Esophagus squamous epithelium (tissue), 5 donors: Measurements from ENCODE around the gene HIPK2. TPM values are rescaled to one million over a fixed set of nuclear protein-coding genes. Genes with fewer than 3 reads are reported as not detected.

Experiments used
- DNase-seq: peaks from one replicate; lab custom pipeline; 2025; lab: John Stamatoyannopoulos, UW
- H3K27ac ChIP-seq, 4 donors: fragments of 200-600 bp; sonication (generic); one replicate each; pipeline ENCODE4 v1.5.1; 2016 to 2019; ENCODE audit warnings: mild to moderate bottlenecking in 1 of 4
- H3K27me3 ChIP-seq, 4 donors: fragments of 200-600 bp; sonication (generic); 1 replicate in 3 of 4; 2 replicates in 1 of 4; pipeline versions ENCODE4 v1.5.1 to v1.6.0; 2017 to 2021; ENCODE audit warnings: antibody characterized with exemption in 1 of 4
- H3K36me3 ChIP-seq, 3 donors: fragments of 200-600 bp; sonication (generic); one replicate each; pipeline ENCODE4 v1.5.1; 2016 to 2019
- H3K4me1 ChIP-seq, 3 donors: fragments of 200-600 bp; sonication (generic); one replicate each; pipeline ENCODE4 v1.5.1; 2017 to 2019
- H3K4me3 ChIP-seq, 4 donors: fragments of 200-600 bp; sonication (generic); 1 replicate in 3 of 4; 2 replicates in 1 of 4; pipeline ENCODE4 v1.5.1; 2016 to 2019; ENCODE audit warnings: mild to moderate bottlenecking in 2 of 4, moderate library complexity in 1 of 4
- H3K9me3 ChIP-seq, 3 donors: fragments of 200-600 bp; sonication (generic); one replicate each; pipeline ENCODE4 v1.5.1; 2016 to 2019
- POLR2A ChIP-seq, 4 donors: fragments of 450-650 bp; IDR thresholded peaks; one replicate each; pipeline ENCODE4 v1.6.1; 2017; ENCODE audit warnings: antibody characterized with exemption in 4 of 4, mild to moderate bottlenecking in 4 of 4, moderate library complexity in 3 of 4
- WGBS, 2 donors: methylation state at CpG; one replicate each; pipeline ENCODE4 v1.1.5; 2018; 5-methylcytosine and 5-hydroxymethylcytosine counted together
- intact Hi-C: fragments of 100-400 bp; cut with DNase I; formaldehyde crosslinking; loops from one replicate; pipeline ENCODE4 v1.15.0; 2022
- total RNA-seq, 4 donors: library from RNA; depleted of rRNA; stranded (reverse); fragments of >200 nt; gene quantifications; one replicate each; pipeline ENCODE4 v1.1.0, GENCODE V29; 2016
- TF ChIP-seq, protein P1 (sequence below), 6 experiments: fragments of 450-650 bp in 4 of 6; fragments of 200-600 bp in 2 of 6; sonication (generic) in 2 of 6; IDR thresholded peaks; one replicate each; pipeline ENCODE4 v1.5.1; 2016 to 2019; ENCODE audit warnings: antibody characterized with exemption in 6 of 6, mild to moderate bottlenecking in 4 of 6, moderate library complexity in 4 of 6
- donor health status: DM: yes; HTN: yes; CAD: no.

Gene HIPK2
- total RNA-seq, 4 donors from 2014 or later = 17.8 to 37.9 (median 29.3) TPM

DNA sequence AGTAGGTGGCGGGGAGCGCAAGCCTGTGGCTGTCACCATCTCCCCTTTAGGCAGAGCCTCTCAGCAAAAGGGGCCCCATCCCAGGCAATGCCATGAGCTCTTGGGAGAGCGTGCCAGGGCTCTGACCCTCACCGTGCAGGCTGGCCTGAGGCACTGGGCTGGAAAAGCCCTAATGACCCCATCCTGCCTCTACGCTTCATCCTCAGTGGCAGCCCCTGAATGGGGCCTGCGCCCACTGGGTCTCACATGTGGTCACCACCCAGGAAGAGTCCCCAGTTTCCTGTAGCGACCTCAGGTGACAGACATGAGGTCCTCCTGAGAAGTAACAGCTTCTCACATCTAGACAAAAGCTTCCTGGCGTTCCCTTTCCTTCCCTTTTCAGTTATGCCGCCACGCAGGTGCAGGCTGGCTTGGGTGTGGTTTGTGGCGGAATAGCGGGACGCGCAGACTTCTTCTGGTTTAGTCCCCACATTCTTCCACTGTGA, 195.1 kb downstream of the HIPK2 start:
- intact Hi-C loops = no loop called here
- Histone ChIP-seq H3K36me3 (peaks cover 26 to 100% (median 34%) of the 10 kb centered on the region in 3 donors), H3K9me3 (no peaks in the 10 kb centered on the region), H3K4me1 (no peaks in the 10 kb centered on the region), H3K27me3 (no peaks in the 10 kb centered on the region), H3K27ac (no peak overlapping the region), H3K4me3 (no peak overlapping the region)
- DNase-seq = no peak
- WGBS, 2 donors = 78 to 87% methylated on average over 11 to 12 of the region's 14 CpGs
- TF ChIP-seq POLR2A (IDR thresholded peaks at IDR 0.05) = no peak
- TF ChIP-seq, protein P1, sequence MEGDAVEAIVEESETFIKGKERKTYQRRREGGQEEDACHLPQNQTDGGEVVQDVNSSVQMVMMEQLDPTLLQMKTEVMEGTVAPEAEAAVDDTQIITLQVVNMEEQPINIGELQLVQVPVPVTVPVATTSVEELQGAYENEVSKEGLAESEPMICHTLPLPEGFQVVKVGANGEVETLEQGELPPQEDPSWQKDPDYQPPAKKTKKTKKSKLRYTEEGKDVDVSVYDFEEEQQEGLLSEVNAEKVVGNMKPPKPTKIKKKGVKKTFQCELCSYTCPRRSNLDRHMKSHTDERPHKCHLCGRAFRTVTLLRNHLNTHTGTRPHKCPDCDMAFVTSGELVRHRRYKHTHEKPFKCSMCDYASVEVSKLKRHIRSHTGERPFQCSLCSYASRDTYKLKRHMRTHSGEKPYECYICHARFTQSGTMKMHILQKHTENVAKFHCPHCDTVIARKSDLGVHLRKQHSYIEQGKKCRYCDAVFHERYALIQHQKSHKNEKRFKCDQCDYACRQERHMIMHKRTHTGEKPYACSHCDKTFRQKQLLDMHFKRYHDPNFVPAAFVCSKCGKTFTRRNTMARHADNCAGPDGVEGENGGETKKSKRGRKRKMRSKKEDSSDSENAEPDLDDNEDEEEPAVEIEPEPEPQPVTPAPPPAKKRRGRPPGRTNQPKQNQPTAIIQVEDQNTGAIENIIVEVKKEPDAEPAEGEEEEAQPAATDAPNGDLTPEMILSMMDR (IDR thresholded peaks at IDR 0.05) = no peak

DNA sequence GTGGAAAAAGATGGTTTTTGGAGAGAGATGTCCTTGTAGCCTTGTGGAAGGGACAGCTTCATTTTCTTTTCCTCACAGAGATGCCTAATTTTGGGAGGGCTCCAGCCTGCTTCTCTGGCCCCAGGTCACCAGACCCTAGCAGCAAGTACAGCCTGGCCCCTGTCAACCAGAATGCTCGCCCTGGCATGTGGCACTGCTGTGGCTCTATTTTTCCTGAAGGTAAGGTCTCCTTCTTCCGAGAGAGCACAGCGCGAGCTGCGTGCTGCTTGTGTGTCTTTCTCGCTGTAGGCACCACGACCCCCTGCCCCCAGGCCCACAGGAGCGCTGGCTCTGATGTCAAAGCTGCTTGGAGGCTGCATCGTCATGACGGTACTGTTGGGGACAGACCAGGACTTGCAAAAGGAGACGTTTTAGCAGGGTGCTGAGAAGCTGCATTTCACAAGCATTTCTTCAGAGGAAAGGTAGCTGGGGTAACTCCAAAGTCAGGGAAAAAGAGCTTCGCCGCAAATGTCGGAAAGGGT, 195.6 kb downstream of the HIPK2 start:
- TF ChIP-seq POLR2A (IDR thresholded peaks at IDR 0.05) = no peak
- TF ChIP-seq, protein P1 (IDR thresholded peaks at IDR 0.05) = no peak
- Histone ChIP-seq H3K27me3 (no peaks in the 10 kb centered on the region), H3K4me1 (no peaks in the 10 kb centered on the region), H3K36me3 (peaks cover 26 to 100% (median 34%) of the 10 kb centered on the region in 3 donors), H3K4me3 (no peak overlapping the region), H3K27ac (no peak overlapping the region), H3K9me3 (no peaks in the 10 kb centered on the region)
- intact Hi-C loops = no loop called here
- WGBS, 2 donors = 89 to 90% methylated on average over 7 to 9 of the region's 14 CpGs
- no peak for DNase-seq

DNA sequence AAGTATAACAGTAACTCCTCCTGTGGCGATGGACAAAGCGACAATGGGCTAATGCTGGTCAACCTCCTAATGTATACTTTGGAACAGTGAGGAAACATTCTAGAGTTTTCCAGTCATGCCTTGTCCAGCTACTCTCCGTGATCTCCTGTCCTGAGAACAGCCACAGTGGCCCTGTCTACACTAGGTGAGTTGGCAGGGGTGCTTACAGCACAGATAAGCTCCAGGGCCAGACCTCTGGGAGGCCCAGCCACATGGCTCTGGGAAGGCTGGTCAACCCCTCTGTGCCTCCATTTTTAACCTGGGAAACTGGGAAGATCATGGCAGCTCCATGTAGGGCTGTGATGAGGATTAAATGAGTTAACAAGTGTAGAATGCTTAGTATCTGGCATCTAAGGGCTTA, 197.4 kb downstream of the HIPK2 start:
- DNase-seq = no peak
- Histone ChIP-seq H3K27me3 (no peaks in the 10 kb centered on the region), H3K4me3 (no peak overlapping the region), H3K4me1 (no peaks in the 10 kb centered on the region), H3K36me3 (peaks cover 26 to 100% (median 35%) of the 10 kb centered on the region in 3 donors), H3K9me3 (no peaks in the 10 kb centered on the region), H3K27ac (no peak overlapping the region)
- intact Hi-C loops = no loop called here
- WGBS, 2 donors = 96 to 100% methylated on average over 3 of the region's 3 CpGs
- TF ChIP-seq, protein P1 (IDR thresholded peaks at IDR 0.05) = no peak
- no peak for TF ChIP-seq POLR2A (IDR thresholded peaks at IDR 0.05)

DNA sequence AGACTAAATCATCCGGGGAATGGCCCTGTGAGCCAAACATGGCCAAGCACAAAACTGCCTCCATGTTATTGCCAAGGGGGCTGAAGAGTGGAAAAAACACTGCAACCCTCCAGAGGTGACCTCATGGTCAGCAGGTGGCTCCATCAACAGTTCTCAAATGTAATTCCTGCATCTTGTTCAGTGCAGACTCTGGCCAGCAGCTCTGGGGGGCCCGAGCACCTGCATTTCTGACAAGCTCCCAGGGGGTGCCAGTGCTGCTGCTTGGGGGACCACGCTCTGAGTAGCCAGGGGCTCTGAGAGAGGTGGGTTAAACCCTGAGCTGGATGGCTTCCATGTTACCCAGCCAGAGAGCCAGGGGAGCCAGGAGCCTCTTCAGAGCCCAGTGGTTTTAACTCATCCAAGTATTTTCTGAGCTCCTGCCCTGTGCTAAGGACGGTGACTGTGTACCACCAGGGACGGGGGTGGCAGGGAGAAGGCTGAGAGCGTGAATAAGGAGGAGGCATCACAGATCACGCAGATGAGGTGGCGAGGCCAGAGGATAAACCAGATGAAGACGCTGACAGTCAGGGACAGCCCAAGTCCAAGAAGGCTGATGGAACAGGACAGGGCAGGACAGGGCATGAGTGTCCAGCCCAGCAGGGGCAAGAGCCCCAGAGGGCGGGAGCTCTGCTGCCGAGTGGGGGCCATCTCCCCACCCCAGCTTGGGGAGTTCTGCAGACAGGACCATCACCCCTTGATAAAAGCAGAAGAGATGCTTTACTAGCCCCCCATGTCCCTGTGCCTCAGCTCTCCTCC, 201.4 kb downstream of the HIPK2 start:
- no peak overlapping the region for H3K27ac ChIP-seq
- H3K4me1 ChIP-seq = no peaks in the 10 kb centered on the region
- peaks cover 24 to 100% (median 27%) of the 10 kb centered on the region in 3 donors for H3K36me3 ChIP-seq
- H3K9me3 ChIP-seq = no peaks in the 10 kb centered on the region
- TF ChIP-seq POLR2A (IDR thresholded peaks at IDR 0.05) = no peak
- TF ChIP-seq, protein P1 (IDR thresholded peaks at IDR 0.05) = no peak
- no peaks in the 10 kb centered on the region for H3K27me3 ChIP-seq
- 89 to 90% methylated on average over 4 to 8 of the region's 11 CpGs for WGBS, 2 donors
- H3K4me3 ChIP-seq = no peak overlapping the region
- no peak for DNase-seq
- intact Hi-C loops = no loop called here

DNA sequence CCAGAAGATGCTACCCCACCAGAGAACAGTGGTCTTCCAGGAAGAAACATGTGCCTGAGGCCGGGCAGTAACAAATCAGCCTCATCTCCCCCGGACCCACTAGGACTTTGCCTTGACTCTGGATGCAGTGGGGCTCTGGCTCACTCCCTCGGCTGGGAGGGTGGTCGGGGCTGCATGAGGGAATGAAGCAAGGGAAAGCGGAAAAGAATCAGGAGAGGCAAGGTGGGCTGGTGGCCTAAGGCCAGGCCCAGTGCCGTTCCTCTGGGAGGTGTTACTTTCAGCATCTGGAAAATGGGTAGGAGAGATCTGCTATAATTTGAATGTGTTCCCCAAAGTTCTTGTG, 202.5 kb downstream of the HIPK2 start:
- H3K27me3 ChIP-seq = no peaks in the 10 kb centered on the region
- no peaks in the 10 kb centered on the region for H3K9me3 ChIP-seq
- H3K4me3 ChIP-seq = no peak overlapping the region
- no peak for DNase-seq
- no peaks in the 10 kb centered on the region for H3K4me1 ChIP-seq
- intact Hi-C loops = no loop called here
- TF ChIP-seq POLR2A (IDR thresholded peaks at IDR 0.05) = no peak
- TF ChIP-seq, protein P1 (IDR thresholded peaks at IDR 0.05) = no peak
- peaks cover 17 to 100% (median 25%) of the 10 kb centered on the region in 3 donors for H3K36me3 ChIP-seq
- H3K27ac ChIP-seq = no peak overlapping the region
- WGBS, 2 donors = 87 to 92% methylated on average over 6 of the region's 6 CpGs
